Kidney capillary endothelial cell (primary cell): ENCODE measurements around the gene GPC3.

ENCODE experiments used
- DNase-seq: peaks from one replicate; pipeline ENCODE4 v3.0.0-alpha.2; 2018; ENCODE audit warnings: low spot score

GPC3 gene

GRCh38 chrX:133681897-133682296 lies 303.5 kb downstream of the GPC3 start:
- no peak for DNase-seq

- no peak for DNase-seq
These were observed 304.0 kb downstream of the GPC3 start for GRCh38 chrX:133681421-133681820.

GRCh38 chrX:133677123-133678063 lies 308.0 kb downstream of the GPC3 start:
- DNase-seq, result no peak

DNA sequence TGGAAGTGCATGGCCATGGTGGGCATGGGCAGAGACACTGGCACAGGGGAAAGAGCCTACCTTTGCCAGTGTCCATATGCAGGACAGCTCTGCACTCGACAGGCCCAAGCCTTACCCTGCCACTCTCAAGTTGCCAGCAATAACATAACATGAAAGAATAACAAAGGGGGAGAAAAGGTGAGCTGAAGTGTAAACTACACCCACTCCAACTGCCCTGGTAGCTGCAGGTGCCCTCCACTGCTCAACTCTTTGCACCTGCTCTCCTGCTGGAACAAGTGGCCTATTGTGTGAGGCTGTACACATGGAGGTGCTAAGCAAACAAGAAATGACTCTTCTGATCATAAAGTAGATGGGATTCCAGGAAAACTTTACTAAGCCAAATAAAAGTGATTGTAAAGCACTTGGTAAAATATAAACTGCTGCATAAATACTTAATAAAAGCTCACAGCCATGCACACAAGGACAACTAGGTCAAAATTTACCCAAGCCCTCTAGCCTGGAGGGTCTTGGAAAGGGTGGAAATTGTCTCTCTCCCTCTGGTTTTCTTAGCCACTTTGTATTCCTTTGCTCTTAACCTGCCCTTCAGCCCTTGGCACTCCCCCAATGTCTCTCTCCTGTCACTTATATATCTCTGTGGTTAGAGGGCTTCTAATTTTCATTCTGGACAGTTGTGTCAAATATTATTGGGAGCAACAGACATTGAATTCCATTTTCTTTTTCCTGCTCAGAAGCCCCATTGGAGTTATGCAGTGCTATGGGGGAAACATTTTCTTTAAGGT lies 308.9 kb downstream of the GPC3 start:
- no peak for DNase-seq

DNA sequence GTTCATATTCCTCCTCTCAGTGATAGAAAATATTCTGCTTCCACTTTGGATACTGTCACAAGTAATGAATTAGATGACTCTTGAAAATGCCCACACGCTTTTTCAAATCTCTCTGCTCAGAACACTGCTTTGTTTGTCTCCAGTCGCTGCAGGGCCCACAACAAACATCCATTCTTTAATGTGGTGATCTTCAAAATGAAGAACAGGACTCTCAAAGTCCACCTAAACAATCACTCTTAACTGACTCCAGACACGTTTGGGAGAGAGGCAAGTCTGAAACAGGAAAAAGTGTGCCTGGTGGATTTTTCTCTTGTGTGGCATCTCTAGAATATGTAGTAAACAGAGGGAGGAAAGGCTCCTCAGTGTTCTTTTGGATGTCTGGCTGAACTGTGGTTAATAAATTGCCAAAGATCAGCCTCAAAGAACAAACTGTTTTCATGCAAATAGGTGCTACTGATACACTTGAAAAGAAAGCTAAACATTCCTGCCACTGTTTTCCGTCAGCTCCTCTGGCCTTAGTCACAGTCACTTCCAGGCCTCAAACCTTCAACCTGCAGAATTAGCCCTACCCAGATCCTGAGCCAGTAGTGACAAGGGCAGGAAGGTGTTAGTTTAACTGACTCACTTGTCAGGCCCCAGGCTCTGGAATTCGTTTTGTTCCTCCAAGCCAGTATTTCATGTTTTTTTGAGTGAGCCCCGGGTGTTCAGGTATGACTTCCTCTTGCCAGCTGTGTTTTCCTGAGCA lies 310.5 kb downstream of the GPC3 start:
- no peak for DNase-seq

DNA sequence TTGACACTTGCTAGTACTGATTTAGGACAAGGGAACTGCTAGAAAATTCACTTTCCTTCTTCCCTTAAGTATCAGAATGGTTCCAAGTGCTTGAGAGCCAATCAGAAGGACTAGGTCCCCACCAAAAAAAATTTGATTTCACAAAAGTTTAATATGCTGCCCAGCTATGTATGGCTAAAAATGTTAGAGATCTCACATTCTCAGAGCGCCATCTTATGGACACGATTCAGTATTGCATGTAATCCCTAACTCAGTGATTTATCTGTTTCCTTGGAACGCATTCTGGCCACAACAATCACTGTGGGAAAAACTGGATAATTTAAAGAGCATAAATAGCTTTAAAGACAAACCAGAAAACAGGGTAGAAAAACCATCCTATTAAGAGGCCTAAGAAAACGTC lies 315.0 kb downstream of the GPC3 start:
- peak; percentile 41 for DNase-seq

- no peak for DNase-seq
These were observed 316.2 kb downstream of the GPC3 start for GRCh38 chrX:133669214-133669613.

DNA sequence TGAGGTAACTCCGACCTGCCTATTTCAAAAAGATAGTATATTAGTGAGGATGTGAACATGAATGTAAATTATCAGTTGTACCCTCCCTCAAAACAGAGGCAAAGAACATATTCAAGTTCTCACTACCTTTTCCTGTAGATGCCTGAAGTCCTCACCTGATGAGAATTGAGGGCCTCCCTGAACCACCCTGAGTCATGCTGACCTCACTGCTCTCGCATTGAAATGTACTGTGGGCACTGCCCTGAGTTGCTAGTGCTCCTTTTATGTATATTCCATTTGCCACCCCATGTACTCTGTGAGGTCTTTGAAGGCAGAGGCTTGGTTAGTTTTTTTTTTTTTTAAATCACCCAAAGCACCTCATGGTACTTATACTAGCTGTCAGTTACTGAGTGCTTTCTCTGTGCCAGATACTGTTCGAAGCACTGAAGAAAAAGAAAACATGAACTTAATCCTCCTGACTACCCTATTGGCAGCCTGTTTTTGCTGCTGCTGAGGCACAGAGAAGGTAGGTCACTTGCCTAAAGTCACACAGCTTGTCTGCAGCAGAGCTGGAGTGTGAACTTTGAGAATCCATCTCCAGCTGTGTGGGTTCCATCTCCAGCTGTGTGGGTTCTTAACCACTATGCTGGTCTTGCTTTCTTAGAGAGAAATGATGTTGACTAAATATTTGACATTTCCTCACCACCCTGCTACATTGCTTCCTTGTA lies 317.0 kb downstream of the GPC3 start:
- DNase-seq, result no peak

DNA sequence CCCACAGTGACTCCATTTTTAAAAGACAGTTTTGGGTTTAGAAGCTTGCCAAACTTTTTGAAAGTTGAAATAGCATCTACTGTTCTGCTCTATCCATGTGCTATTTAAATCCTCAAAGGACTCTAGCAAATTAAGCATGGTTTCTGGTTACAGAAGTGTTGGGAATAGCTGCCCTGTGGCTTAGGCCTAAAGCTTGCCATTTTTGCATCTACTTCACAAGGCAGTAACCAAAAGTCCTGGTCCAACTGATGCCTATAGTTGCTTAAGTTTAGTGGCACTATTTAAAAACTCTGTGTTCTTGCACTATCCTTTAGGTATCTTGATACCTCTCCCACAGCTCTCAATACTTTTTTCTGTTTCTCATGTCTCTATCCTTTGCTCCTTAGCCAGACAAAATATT lies 319.1 kb downstream of the GPC3 start:
- no peak for DNase-seq

GRCh38 chrX:133661962-133662839 lies 323.2 kb downstream of the GPC3 start:
- DNase-seq, result no peak

- no peak for DNase-seq
These were observed 325.1 kb downstream of the GPC3 start for GRCh38 chrX:133660281-133660680.

DNA sequence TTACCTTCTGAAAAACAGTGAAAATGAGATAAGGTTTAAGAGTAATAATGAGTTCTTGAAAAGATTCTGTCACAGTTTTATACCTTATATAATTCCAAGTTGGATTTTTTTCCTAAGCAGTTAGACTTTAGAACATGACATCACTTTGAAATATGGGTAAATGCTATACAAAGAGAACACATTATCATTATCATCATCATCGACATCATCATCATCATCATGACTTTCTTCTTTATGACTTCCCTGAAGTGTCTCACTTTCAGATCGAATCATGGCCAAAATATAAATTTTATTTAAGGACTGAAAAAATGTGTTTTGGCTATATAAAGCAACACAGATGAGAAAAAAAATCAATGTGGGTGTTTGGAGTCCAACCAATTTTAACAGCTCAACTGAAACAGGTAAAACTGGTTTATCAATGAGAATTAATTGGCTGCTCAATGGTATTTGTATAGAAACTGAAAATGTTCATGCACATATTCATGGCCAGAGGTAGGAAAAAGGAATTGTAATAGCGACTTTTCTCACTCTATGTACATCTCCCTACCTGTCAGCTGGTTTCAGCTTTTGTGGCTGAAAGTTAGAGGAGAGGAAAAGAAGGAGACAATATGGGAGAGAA lies 327.0 kb downstream of the GPC3 start:
- DNase-seq, result no peak

DNA sequence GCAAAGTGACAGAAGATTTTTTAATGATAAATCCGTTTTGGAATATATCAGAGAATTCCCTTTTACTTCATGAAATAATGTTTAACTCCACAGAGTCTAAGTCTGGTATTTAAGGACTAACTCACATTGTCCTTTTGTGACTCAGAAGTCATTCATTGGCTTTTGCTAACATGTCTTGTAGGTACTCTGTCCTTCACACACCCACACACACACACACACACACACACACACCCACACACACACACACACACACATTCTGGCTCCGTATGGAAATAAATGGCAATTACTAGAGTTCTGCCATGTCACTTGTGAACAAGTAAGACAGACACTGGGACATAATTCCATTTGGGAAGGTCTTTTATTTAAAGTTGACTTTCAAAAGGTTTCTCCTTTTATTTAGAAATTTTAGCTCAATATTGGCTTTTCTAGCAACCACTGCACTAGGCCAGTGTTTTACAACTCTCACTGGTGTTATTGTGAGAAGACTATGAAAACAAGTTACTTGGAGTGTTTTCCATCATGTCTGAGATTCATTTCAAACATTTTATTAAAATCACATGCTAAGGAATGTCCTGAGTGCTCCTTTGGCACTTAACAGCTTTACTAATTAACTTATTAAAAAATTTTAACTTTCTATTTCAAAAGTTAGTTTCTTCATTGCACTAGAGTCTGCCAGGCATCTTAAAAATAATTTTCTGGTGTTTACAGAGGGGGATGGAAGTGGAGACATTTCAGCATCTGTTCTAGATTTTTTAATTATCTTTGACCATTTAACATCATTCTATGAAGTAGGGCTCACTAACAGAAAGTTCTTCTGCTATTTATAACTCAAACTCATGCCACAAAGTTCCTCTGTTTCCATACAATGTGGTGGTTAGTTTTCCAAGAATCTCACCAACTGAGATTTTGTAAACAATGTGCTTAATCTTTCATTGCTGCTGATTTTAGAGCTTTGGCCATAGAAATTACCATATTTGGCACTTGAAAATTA lies 329.8 kb downstream of the GPC3 start:
- DNase-seq, result no peak

- DNase-seq, result no peak
These were observed 330.6 kb downstream of the GPC3 start for GRCh38 chrX:133654811-133655210.

- no peak for DNase-seq
These were observed 332.0 kb downstream of the GPC3 start for GRCh38 chrX:133653358-133653757.

DNA sequence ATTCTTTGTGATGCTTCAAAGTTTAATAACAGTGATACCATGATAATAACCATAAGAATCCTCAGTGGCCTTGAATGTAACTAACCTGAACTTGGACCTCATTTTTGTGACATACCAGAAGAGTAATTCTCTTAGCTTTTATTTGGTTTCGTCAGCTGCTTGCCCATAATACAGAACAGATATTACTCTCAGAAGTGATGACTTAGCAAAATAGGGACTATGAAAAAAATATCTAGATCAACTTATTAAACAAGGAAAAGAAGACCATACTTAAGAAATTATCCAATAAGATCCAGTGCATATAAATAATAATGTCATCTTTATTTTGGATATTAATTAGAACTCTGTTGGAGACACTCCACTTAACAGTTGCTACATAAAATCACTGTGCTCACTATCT lies 333.2 kb downstream of the GPC3 start:
- DNase-seq, result no peak

GRCh38 chrX:133650239-133650638 lies 335.2 kb downstream of the GPC3 start:
- DNase-seq, result no peak

GRCh38 chrX:133649651-133650050 lies 335.7 kb downstream of the GPC3 start:
- DNase-seq, result no peak

DNA sequence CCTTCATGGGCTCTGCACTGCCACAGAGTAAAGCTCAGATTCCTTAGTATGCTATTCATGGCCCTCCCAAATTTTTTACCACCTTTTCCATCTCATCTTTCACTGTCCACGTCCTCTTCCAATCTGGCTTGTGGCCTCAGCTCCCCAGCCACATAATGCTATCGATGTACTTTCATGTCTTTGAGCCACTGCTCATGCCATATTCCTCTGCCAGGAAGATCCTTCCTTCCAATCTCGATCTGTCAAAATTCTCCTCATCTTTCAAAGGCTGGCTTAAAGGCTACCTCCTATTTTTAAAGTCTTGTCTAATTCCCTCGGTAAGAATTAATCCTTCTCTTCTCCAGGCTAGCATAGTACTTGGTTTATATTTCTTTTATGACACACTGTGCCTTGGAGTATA lies 336.8 kb downstream of the GPC3 start:
- DNase-seq, result no peak
